H1 (cell line): Measurements from ENCODE around the gene DIDO1. TPM values are rescaled to one million over a fixed set of nuclear protein-coding genes. Genes with fewer than 3 reads are reported as not detected.
A peak's percentile ranks its signal among the peaks of the same experiment; 100 is the strongest.
"Not testable (repeated sequence)": the region's sequence is repeated elsewhere in the genome, so short reads cannot be mapped to it uniquely, and the experiment has no call there.

Experiments used
- CTCF ChIA-PET: fragments of 300-600 bp; sonication (Branson Sonifier 250); formaldehyde crosslinking; loops from one replicate; lab custom pipeline; 2021; ENCODE audit not compliant: partially characterized antibody; lab: Charles Lee
- POLR2A ChIA-PET: fragments of 300-600 bp; sonication (Branson Sonifier 250); formaldehyde crosslinking; loops from one replicate; lab custom pipeline; 2021; ENCODE audit warnings: inconsistent platforms; ENCODE audit not compliant: partially characterized antibody; lab: Charles Lee
- DNase-seq, 2 experiments: peaks; one replicate each; pipeline versions ENCODE4 v3.0.0 to v3.0.0-alpha.2; 2010 to 2022; ENCODE audit warnings: low spot score in 2 of 2, low read depth in 1 of 2, mixed read lengths in 1 of 2
- FAIRE-seq: peaks from 2 replicates; lab custom pipeline; 2011; peaks lifted over from hg19 to GRCh38; lab: Jason Lieb, UNC
- H2AFZ ChIP-seq: 2 replicates; pipeline ENCODE4 v1.8.1; 2012; ENCODE audit warnings: low read length, inconsistent platforms
- H2AK5ac ChIP-seq: 2 replicates; pipeline ENCODE4 v1.6.1; 2013; ENCODE audit warnings: low read depth, low read length
- H2BK120ac ChIP-seq: replicated peaks from 2 replicates; pipeline ENCODE3; 2013; ENCODE audit warnings: low read depth, low read length, inconsistent platforms
- H2BK12ac ChIP-seq: 2 replicates; pipeline ENCODE4 v1.6.1; 2013; ENCODE audit warnings: low read depth, low read length
- H2BK15ac ChIP-seq: 2 replicates; pipeline ENCODE4 v1.6.1; 2013; ENCODE audit warnings: low read length
- H2BK20ac ChIP-seq: 2 replicates; pipeline ENCODE4 v1.6.1; 2013; ENCODE audit warnings: low read length
- H2BK5ac ChIP-seq: 2 replicates; pipeline ENCODE4 v1.6.1; 2013; ENCODE audit warnings: low read depth, low read length
- H3K14ac ChIP-seq: 2 replicates; pipeline ENCODE4 v1.6.1; 2013; ENCODE audit warnings: inconsistent platforms; ENCODE audit not compliant: insufficient read length
- H3K18ac ChIP-seq: 2 replicates; pipeline ENCODE4 v1.6.1; 2013; ENCODE audit warnings: low read length; ENCODE audit errors: extremely low read depth
- H3K23ac ChIP-seq: 2 replicates; pipeline ENCODE4 v1.6.1; 2013; ENCODE audit warnings: inconsistent platforms; ENCODE audit not compliant: insufficient read length
- H3K23me2 ChIP-seq: 2 replicates; pipeline ENCODE4 v1.6.1; 2013; ENCODE audit warnings: low read depth, low read length
- H3K27ac ChIP-seq: 2 replicates; pipeline ENCODE4 v1.6.1; 2011; ENCODE audit warnings: low read depth, low read length, inconsistent platforms
- H3K27me3 ChIP-seq, 4 experiments: replicated peaks in 1 of 4; 1 replicate in 1 of 4; 2 replicates in 3 of 4; pipeline versions ENCODE4 v1.6.1 to v1.8.1; 2011 to 2013; ENCODE audit warnings: low read length in 3 of 4, mild to moderate bottlenecking in 3 of 4, inconsistent platforms in 2 of 4, mixed read lengths in 2 of 4, moderate library complexity in 1 of 4; ENCODE audit not compliant: control insufficient read depth in 3 of 4, insufficient read depth in 3 of 4; ENCODE audit errors: extremely low read depth in 1 of 4
- H3K36me3 ChIP-seq, 4 experiments: 2 replicates each; pipeline versions ENCODE4 v1.6.1 to v1.8.1; 2011 to 2013; ENCODE audit warnings: mild to moderate bottlenecking in 4 of 4, low read length in 3 of 4, moderate library complexity in 2 of 4, control low read depth in 1 of 4, inconsistent platforms in 1 of 4; ENCODE audit not compliant: insufficient read depth in 4 of 4, control insufficient read depth in 2 of 4
- H3K4ac ChIP-seq: replicated peaks from 2 replicates; pipeline ENCODE3; 2013; ENCODE audit warnings: low read length, low read depth, mixed read lengths, inconsistent platforms; ENCODE audit not compliant: insufficient read length
- H3K4me1 ChIP-seq, 4 experiments: replicated peaks in 1 of 4; 1 replicate in 1 of 4; 2 replicates in 3 of 4; pipeline versions ENCODE4 v1.6.1 to v1.8.1; 2011 to 2013; ENCODE audit warnings: low read length in 3 of 4, inconsistent platforms in 2 of 4, mixed read lengths in 1 of 4; ENCODE audit not compliant: insufficient read depth in 4 of 4, control insufficient read depth in 3 of 4
- H3K4me2 ChIP-seq, 2 experiments: 2 replicates each; pipeline versions ENCODE4 v1.6.1 to v1.8.1; 2011 to 2013; ENCODE audit warnings: low read depth in 2 of 2, low read length in 2 of 2, control low read depth in 1 of 2, inconsistent platforms in 1 of 2, mild to moderate bottlenecking in 1 of 2; ENCODE audit not compliant: insufficient read depth in 1 of 2
- H3K4me3 ChIP-seq, 4 experiments: fragments of 200-600, 300-600 bp in 1 of 4; sonication (generic), shearing (Covaris generic), sonication (Bioruptor Twin) in 1 of 4; 2 replicates each; pipeline versions ENCODE4 v1.5.1 to v1.8.1; 2011 to 2016; ENCODE audit warnings: low read length in 4 of 4, low read depth in 3 of 4, control low read depth in 2 of 4, inconsistent platforms in 2 of 4, mild to moderate bottlenecking in 2 of 4, mixed read lengths in 1 of 4, moderate library complexity in 1 of 4; ENCODE audit not compliant: insufficient read depth in 2 of 4; ENCODE audit errors: extremely low read depth in 1 of 4
- H3K56ac ChIP-seq: replicated peaks from 2 replicates; pipeline ENCODE3; 2013; ENCODE audit warnings: low read depth, mild to moderate bottlenecking, mixed read lengths, low read length, inconsistent platforms; ENCODE audit not compliant: insufficient read length
- H3K79me1 ChIP-seq: 2 replicates; pipeline ENCODE4 v1.6.1; 2013; ENCODE audit warnings: low read depth, low read length, control low read depth
- H3K79me2 ChIP-seq, 2 experiments: 2 replicates each; pipeline versions ENCODE4 v1.6.1 to v1.8.1; 2012 to 2013; ENCODE audit warnings: low read length in 2 of 2, mild to moderate bottlenecking in 2 of 2, inconsistent platforms in 1 of 2; ENCODE audit not compliant: insufficient read depth in 2 of 2, control insufficient read depth in 1 of 2
- H3K9ac ChIP-seq, 4 experiments: replicated peaks in 1 of 4; 1 replicate in 1 of 4; 2 replicates in 3 of 4; pipeline versions ENCODE4 v1.6.1 to v1.8.1; 2011 to 2013; ENCODE audit warnings: low read depth in 3 of 4, low read length in 3 of 4, control low read depth in 2 of 4, mild to moderate bottlenecking in 2 of 4, moderate library complexity in 2 of 4, inconsistent platforms in 1 of 4; ENCODE audit errors: extremely low read depth in 1 of 4
- H3K9me3 ChIP-seq, 2 experiments: 2 replicates each; pipeline versions ENCODE4 v1.6.1 to v1.8.1; 2012 to 2013; ENCODE audit warnings: mild to moderate bottlenecking in 2 of 2, moderate library complexity in 2 of 2, control low read depth in 1 of 2, inconsistent platforms in 1 of 2, low read depth in 1 of 2, low read length in 1 of 2, mixed read lengths in 1 of 2; ENCODE audit not compliant: insufficient read depth in 2 of 2
- H4K20me1 ChIP-seq, 2 experiments: replicated peaks in 1 of 2; 2 replicates each; pipeline versions ENCODE3 to v1.8.1; 2011 to 2013; ENCODE audit warnings: inconsistent platforms in 2 of 2, low read length in 2 of 2, mild to moderate bottlenecking in 1 of 2; ENCODE audit not compliant: insufficient read depth in 2 of 2, control insufficient read depth in 1 of 2
- H4K5ac ChIP-seq: 2 replicates; pipeline ENCODE4 v1.6.1; 2013; ENCODE audit warnings: low read length, low read depth, mixed read lengths, inconsistent platforms; ENCODE audit not compliant: insufficient read length
- H4K8ac ChIP-seq: 2 replicates; pipeline ENCODE4 v1.8.0; 2013; ENCODE audit warnings: mild to moderate bottlenecking, moderate library complexity, low read length, inconsistent platforms; ENCODE audit not compliant: insufficient read depth; ENCODE audit errors: extremely low read depth
- H4K91ac ChIP-seq: replicated peaks from 2 replicates; pipeline ENCODE3; 2013; ENCODE audit warnings: low read length, mixed read lengths, inconsistent platforms; ENCODE audit not compliant: insufficient read length
- SP1 ChIP-seq: IDR thresholded peaks from 2 replicates; pipeline ENCODE4 v1.6.1; 2011; ENCODE audit warnings: low read depth, low read length
- SP2 ChIP-seq: IDR thresholded peaks from 2 replicates; pipeline ENCODE4 v1.6.1; 2012; ENCODE audit warnings: mild to moderate bottlenecking, low read length, inconsistent platforms
- WGBS, 2 experiments: shearing (Covaris generic) in 1 of 2; methylation state at CpG; one replicate each; pipeline versions ENCODE4 v1.1.6 to v1.1.7; 2013 to 2015; ENCODE audit warnings: low lambda C conversion rate in 2 of 2, mixed read lengths in 2 of 2, inconsistent platforms in 1 of 2, low coverage in 1 of 2, missing lambda C conversion rate in 1 of 2; ENCODE audit not compliant: insufficient replicate concordance in 2 of 2, insufficient coverage in 1 of 2, insufficient read length in 1 of 2; ENCODE audit errors: extremely low coverage in 1 of 2, missing lambda C conversion rate in 1 of 2; 5-methylcytosine and 5-hydroxymethylcytosine counted together
- polyA plus RNA-seq, 7 experiments: library from polyadenylated mRNA; depleted of rRNA in 3 of 7; stranded (reverse) in 5 of 7; unstranded in 2 of 7; fragments of >200 nt in 5 of 7; fragments of 200-250 nt in 2 of 7; gene quantifications; 1 replicate in 5 of 7; 2 replicates in 1 of 7; 4 replicates in 1 of 7; pipeline versions ENCODE4 v1.2.1 to v1.2.3, GENCODE V29; 2011 to 2013; ENCODE audit warnings: missing spikeins in 2 of 7, mixed read lengths in 2 of 7
- total RNA-seq: library from RNA; stranded (reverse); fragmentation: NEBNext Ultra II Directional; extraction: Animal tissue kit (Norgen Biotek cat#: 25700); gene quantifications from 2 replicates; pipeline ENCODE4 v1.2.1, GENCODE V29; 2021

DIDO1 gene
- total and polyA plus RNA-seq, 2 of the 8 experiments (the other 6 are each of a cell fraction or from before 2014, with no cell fraction given) = 53.6 to 82.8 TPM

- H2AFZ ChIP-seq, H3K27ac ChIP-seq, H3K23me2 ChIP-seq, H2AK5ac ChIP-seq, H3K4ac ChIP-seq, H3K9me3 ChIP-seq, H3K18ac ChIP-seq, H3K23ac ChIP-seq, H2BK12ac ChIP-seq, H4K5ac ChIP-seq, H2BK20ac ChIP-seq, H3K79me2 ChIP-seq, H3K4me3 ChIP-seq, H3K56ac ChIP-seq, H2BK5ac ChIP-seq, H3K9ac ChIP-seq, DNase-seq, FAIRE-seq, H4K91ac ChIP-seq, H2BK120ac ChIP-seq, H3K4me1 ChIP-seq, H3K14ac ChIP-seq, H2BK15ac ChIP-seq, H3K27me3 ChIP-seq, H4K8ac ChIP-seq, H3K79me1 ChIP-seq: not testable (repeated sequence)
- H3K36me3 ChIP-seq = peaks cover 1 to 13% (median 5%) of the 10 kb centered on the region in 4 experiments; a peak in 5 of 8 replicates
- TF ChIP-seq SP2 (peak; percentile 36; the same call in 1 of the 2 replicates), SP1 (peak; percentile 65; the same call in 1 of the 2 replicates)
- CTCF ChIA-PET = interaction anchor here (0.6 to 1.9 kb wide), 6 partner anchors 10 to 577 kb away, joined by 3 to 9 read pairs (median 4); partner anchors contain the start of gene PTK6
- H3K4me2 ChIP-seq = 0 out of 4 replicates have a peak overlapping the region, but pooled peaks of 1 of the 2 experiments have one; percentile 6
- H4K20me1 ChIP-seq = peaks cover 2 to 18% of the 10 kb centered on the region in 2 experiments
- POLR2A ChIA-PET = interaction anchor here (0.6 to 1.6 kb wide), 6 partner anchors 11 to 62 kb away, joined by 3 to 6 read pairs (median 3); partner anchors contain the start of gene GID8
- WGBS, 2 experiments = 92% methylated on average over 23 of the region's 31 CpGs; no CpG with 5 or more reads in 1 of the 2 experiments
These were observed 34.4 kb upstream of the DIDO1 start for GRCh38 chr20:62960446-62961309.
